HepG2 (cell line): Measurements from ENCODE around the gene SAMD4A. TPM values are rescaled to one million over a fixed set of nuclear protein-coding genes. Genes with fewer than 3 reads are reported as not detected.
A peak's percentile ranks its signal among the peaks of the same experiment; 100 is the strongest.

Experiments used
- ASH2L ChIP-seq: fragments of 300-600, 200-600 bp; sonication (generic); IDR thresholded peaks from 2 replicates; pipeline ENCODE4 v1.7.0; 2017; ENCODE audit warnings: low read depth, mild to moderate bottlenecking, moderate library complexity, mixed read lengths, low read length; ENCODE audit not compliant: insufficient read length
- ETS1 ChIP-seq: sonication (generic); formaldehyde crosslinking; IDR thresholded peaks from 2 replicates; pipeline ENCODE4 v1.4.0; 2020; ENCODE audit warnings: missing genetic modification reagents
- MBD4 ChIP-seq: IDR thresholded peaks from 2 replicates; pipeline ENCODE4 v1.6.1; 2012; ENCODE audit warnings: low read length, inconsistent platforms, borderline replicate concordance
- MBNL3 ChIP-seq: fragments of 250-450 bp; sonication (Bioruptor Pico); conservative IDR thresholded peaks from 2 replicates; pipeline ENCODE4 v1.8.0; 2022; ENCODE audit warnings: mild to moderate bottlenecking, inconsistent platforms
- NR2F2 ChIP-seq: IDR thresholded peaks from 2 replicates; pipeline ENCODE4 v1.6.1; 2012; ENCODE audit warnings: low read depth, inconsistent platforms, borderline replicate concordance
- POLR2AphosphoS2 ChIP-seq: IDR thresholded peaks from 2 replicates; pipeline ENCODE4 v1.6.1; 2011; ENCODE audit warnings: low read depth, low read length, improper control_type of control experiment
- POLR2G ChIP-seq: fragments of 200-400 bp; formaldehyde crosslinking; IDR thresholded peaks from 2 replicates; pipeline ENCODE4 v1.6.1; 2018; ENCODE audit warnings: mild to moderate bottlenecking, low read depth, low read length, moderate library complexity
- PRPF4 ChIP-seq: fragments of 200-400 bp; formaldehyde crosslinking; IDR thresholded peaks from 2 replicates; pipeline ENCODE4 v1.6.1; 2016; ENCODE audit warnings: low read length, low read depth; ENCODE audit not compliant: poor library complexity, severe bottlenecking
- REL ChIP-seq: sonication (generic); formaldehyde crosslinking; conservative IDR thresholded peaks from 2 replicates; pipeline ENCODE4 v1.8.0; 2022; ENCODE audit warnings: mild to moderate bottlenecking, missing genetic modification reagents, moderate library complexity
- RNF219 ChIP-seq: sonication (generic); formaldehyde crosslinking; IDR thresholded peaks from 2 replicates; pipeline ENCODE4 v1.5.0; 2020; ENCODE audit warnings: mild to moderate bottlenecking, missing genetic modification reagents
- TMF1 ChIP-seq: sonication (generic); formaldehyde crosslinking; IDR thresholded peaks from 2 replicates; pipeline ENCODE4 v1.8.1; 2022; ENCODE audit warnings: low read depth, missing genetic modification reagents
- UBTF ChIP-seq: sonication (generic); formaldehyde crosslinking; IDR thresholded peaks from 2 replicates; pipeline ENCODE4 v1.4.0; 2020; ENCODE audit warnings: mild to moderate bottlenecking, missing genetic modification reagents
- ZBTB33 ChIP-seq: sonication (generic); formaldehyde crosslinking; IDR thresholded peaks from 2 replicates; pipeline ENCODE4 v1.4.0; 2020; ENCODE audit warnings: missing genetic modification reagents
- ZC3H13 ChIP-seq: sonication (generic); formaldehyde crosslinking; IDR thresholded peaks from 2 replicates; pipeline ENCODE4 v1.8.1; 2023; ENCODE audit warnings: mild to moderate bottlenecking, missing genetic modification reagents, moderate library complexity
- ZNF121 ChIP-seq: sonication (generic); formaldehyde crosslinking; IDR thresholded peaks from 2 replicates; pipeline ENCODE4 v1.5.0; 2020; ENCODE audit warnings: mild to moderate bottlenecking, missing genetic modification reagents
- ZNF263 ChIP-seq: sonication (generic); formaldehyde crosslinking; IDR thresholded peaks from 2 replicates; pipeline ENCODE4 v1.4.0; 2020; ENCODE audit warnings: missing genetic modification reagents
- ZNF879 ChIP-seq: sonication (generic); formaldehyde crosslinking; IDR thresholded peaks from 2 replicates; pipeline ENCODE4 v1.8.1; 2023; ENCODE audit warnings: missing genetic modification reagents
- polyA plus RNA-seq, 8 experiments: library from polyadenylated mRNA; depleted of rRNA in 3 of 8; stranded (reverse) in 7 of 8; unstranded in 1 of 8; fragments of >200 nt; fragmentation: Illumina TruSeq in 4 of 8; extraction: Trizol in 4 of 8; gene quantifications; 2 replicates each; pipeline versions ENCODE4 v1.2.1 to v1.2.3, GENCODE V29; 2011 to 2016; ENCODE audit warnings: low read depth in 4 of 8, missing spikeins in 1 of 8, mixed read lengths in 1 of 8; ENCODE audit not compliant: insufficient read depth in 1 of 8
- total RNA-seq, 5 experiments: library from RNA; depleted of rRNA; stranded (reverse); fragments of >200 nt; fragmentation: Illumina TruSeq; extraction: Trizol; gene quantifications; 2 replicates each; pipeline ENCODE4 v1.2.3, GENCODE V29; 2016; ENCODE audit warnings: low read depth in 1 of 5
- TF ChIP-seq, protein P1 (sequence below): sonication (generic); formaldehyde crosslinking; IDR thresholded peaks from 2 replicates; pipeline ENCODE4 v1.4.0; 2020; ENCODE audit warnings: mild to moderate bottlenecking, missing genetic modification reagents
- TF ChIP-seq, protein P2 (sequence below): IDR thresholded peaks from 2 replicates; pipeline ENCODE4 v1.6.1; 2018; ENCODE audit warnings: missing genetic modification reagents, mild to moderate bottlenecking, missing compliant biosample characterization

Gene SAMD4A
- total and polyA plus RNA-seq, 2 of the 13 experiments (the other 11 are each of a cell fraction or from before 2014, with no cell fraction given): 11.8 to 13.0 TPM

DNA sequence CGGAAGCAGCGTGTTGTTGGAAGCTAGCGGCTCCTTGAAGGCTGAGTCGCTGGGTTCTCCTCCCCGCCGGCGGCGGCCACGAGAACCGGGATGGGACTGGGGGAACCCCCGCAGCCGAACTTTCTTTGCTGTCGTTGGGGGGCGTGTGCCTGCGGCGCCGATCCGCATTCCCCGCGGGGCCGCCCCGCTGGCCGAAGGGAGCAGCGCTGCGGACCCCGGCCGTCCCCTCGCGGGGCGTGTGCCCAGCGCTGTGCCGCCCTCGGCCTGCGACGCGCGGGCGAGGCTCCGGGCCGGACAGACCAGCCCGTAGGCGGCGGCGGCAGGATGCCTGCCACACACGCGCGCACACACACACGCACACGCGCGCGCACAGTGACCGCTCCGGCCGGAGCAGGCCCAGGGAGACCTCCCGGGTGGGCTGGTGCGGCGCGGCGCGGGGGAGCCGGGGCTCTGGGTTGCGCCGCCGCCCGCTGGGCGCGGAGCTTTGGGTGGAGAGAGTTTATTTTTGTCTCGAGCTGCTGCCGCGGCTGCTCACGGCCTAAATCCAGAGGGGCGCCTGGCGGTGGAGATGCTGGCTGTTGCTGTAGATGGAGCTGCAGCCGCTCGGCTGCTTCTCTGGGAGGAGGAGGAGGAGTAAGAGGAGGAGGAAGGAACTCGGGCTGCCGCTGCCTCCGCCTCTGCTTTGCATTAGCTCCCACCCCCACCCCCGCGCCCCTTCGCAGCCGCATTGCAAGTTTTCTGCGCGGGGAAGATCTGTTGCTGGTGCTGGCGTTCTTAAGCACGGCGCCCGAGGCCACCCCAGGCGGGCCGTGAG lies at the start of gene SAMD4A (continued):
- TF ChIP-seq, protein P1, sequence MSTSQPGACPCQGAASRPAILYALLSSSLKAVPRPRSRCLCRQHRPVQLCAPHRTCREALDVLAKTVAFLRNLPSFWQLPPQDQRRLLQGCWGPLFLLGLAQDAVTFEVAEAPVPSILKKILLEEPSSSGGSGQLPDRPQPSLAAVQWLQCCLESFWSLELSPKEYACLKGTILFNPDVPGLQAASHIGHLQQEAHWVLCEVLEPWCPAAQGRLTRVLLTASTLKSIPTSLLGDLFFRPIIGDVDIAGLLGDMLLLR (CRISPR knock-in tag): 0 out of 2 replicates have a peak, but pooled peaks have one; percentile 45
- TF ChIP-seq ETS1 (CRISPR knock-in tag): no peak
- peak; percentile 97 for TF ChIP-seq ZNF263
- TF ChIP-seq, protein P2, sequence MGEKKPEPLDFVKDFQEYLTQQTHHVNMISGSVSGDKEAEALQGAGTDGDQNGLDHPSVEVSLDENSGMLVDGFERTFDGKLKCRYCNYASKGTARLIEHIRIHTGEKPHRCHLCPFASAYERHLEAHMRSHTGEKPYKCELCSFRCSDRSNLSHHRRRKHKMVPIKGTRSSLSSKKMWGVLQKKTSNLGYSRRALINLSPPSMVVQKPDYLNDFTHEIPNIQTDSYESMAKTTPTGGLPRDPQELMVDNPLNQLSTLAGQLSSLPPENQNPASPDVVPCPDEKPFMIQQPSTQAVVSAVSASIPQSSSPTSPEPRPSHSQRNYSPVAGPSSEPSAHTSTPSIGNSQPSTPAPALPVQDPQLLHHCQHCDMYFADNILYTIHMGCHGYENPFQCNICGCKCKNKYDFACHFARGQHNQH (CRISPR knock-in tag): 0 out of 2 replicates have a peak, but pooled peaks have one; percentile 25
- no peak for TF ChIP-seq ZNF879 (CRISPR knock-in tag)
- peak; percentile 81 for TF ChIP-seq ASH2L
- TF ChIP-seq REL (CRISPR knock-in tag): 0 out of 2 replicates have a peak, but pooled peaks have one; percentile 13
- no peak for TF ChIP-seq ZNF121 (CRISPR knock-in tag)
- no peak for TF ChIP-seq ZBTB33 (CRISPR knock-in tag)
- no peak for TF ChIP-seq MBD4
- TF ChIP-seq POLR2G: peak; percentile 52
- no peak for TF ChIP-seq PRPF4
- no peak for TF ChIP-seq MBNL3 (CRISPR knock-in tag)
- TF ChIP-seq TMF1 (CRISPR knock-in tag): 0 out of 2 replicates have a peak, but pooled peaks have one; percentile 22
- no peak for TF ChIP-seq NR2F2
- no peak for TF ChIP-seq RNF219 (CRISPR knock-in tag)
- peak; percentile 19; the same call in 1 of the 2 replicates for TF ChIP-seq POLR2AphosphoS2
- TF ChIP-seq ZC3H13 (CRISPR knock-in tag): 0 out of 2 replicates have a peak, but pooled peaks have one; percentile 38
- TF ChIP-seq UBTF (CRISPR knock-in tag): peak; percentile 46; the same call in 1 of the 2 replicates
